C4-2B (cell line): ENCODE data around the gene PREX1.

ENCODE experiments used
- CTCF ChIP-seq: fragments of 450-650 bp; conservative IDR thresholded peaks from 2 replicates; pipeline ENCODE4 v1.5.1; 2017; ENCODE audit warnings: mild to moderate bottlenecking
- ZFX ChIP-seq: fragments of 450-650 bp; IDR thresholded peaks from 2 replicates; pipeline ENCODE4 v1.6.1; 2017

- no peak for TF ChIP-seq ZFX
- TF ChIP-seq CTCF, result no peak
Observed at GRCh38 chr20:48671141-48671540, 156.7 kb downstream of the PREX1 start.
